IMR-90 (cell line): ENCODE measurements around the gene VOPP1. TPM values are rescaled to one million over a fixed set of nuclear protein-coding genes. Genes with fewer than 3 reads are reported as not detected.

Experiments used
- ATAC-seq: fragments of 200-7000 bp; cut with Tn5 transposase; 2 replicates; pipeline ENCODE4 v1.9.1; 2020; ENCODE audit warnings: low read depth, mild to moderate bottlenecking, moderate library complexity
- BruUV-seq: library from RNA; stranded (reverse); fragments of 400-500 nt; replicated peaks from 2 replicates; lab custom pipeline; 2021; lab: Mats Ljungman, UMichigan
- CTCF ChIA-PET: fragments of 300-600 bp; formaldehyde crosslinking; extraction: SDS; loops from one replicate; lab custom pipeline; 2021; ENCODE audit warnings: antibody characterized with exemption; lab: Yijun Ruan, JAX
- POLR2A ChIA-PET: fragments of 300-600 bp; sonication (Branson Sonifier 250); formaldehyde crosslinking; loops from one replicate; lab custom pipeline; 2022; ENCODE audit warnings: antibody characterized with exemption; ENCODE audit not compliant: unreplicated experiment; lab: Charles Lee
- DNase-seq: peaks from one replicate; pipeline ENCODE4 v3.0.0; 2013
- H2AFZ ChIP-seq: replicated peaks from 2 replicates; pipeline ENCODE3; 2013; ENCODE audit warnings: low read length, mild to moderate bottlenecking; ENCODE audit not compliant: poor library complexity
- H2AK5ac ChIP-seq: 2 replicates; pipeline ENCODE4 v1.6.1; 2013; ENCODE audit warnings: low read depth, low read length, inconsistent platforms
- H2AK9ac ChIP-seq: replicated peaks from 2 replicates; pipeline ENCODE3; 2013; ENCODE audit warnings: mild to moderate bottlenecking, low read depth, low read length, moderate library complexity; ENCODE audit not compliant: poor library complexity
- H2BK120ac ChIP-seq: 2 replicates; pipeline ENCODE4 v1.6.1; 2013; ENCODE audit warnings: low read depth, low read length, inconsistent platforms
- H2BK15ac ChIP-seq: 3 replicates; pipeline ENCODE4 v1.6.1; 2013; ENCODE audit warnings: low read depth, low read length, inconsistent platforms
- H2BK20ac ChIP-seq: 2 replicates; pipeline ENCODE4 v1.6.1; 2013; ENCODE audit warnings: low read depth, mild to moderate bottlenecking, inconsistent platforms, low read length, moderate library complexity
- H2BK5ac ChIP-seq: 2 replicates; pipeline ENCODE4 v1.6.1; 2013; ENCODE audit warnings: mild to moderate bottlenecking, low read depth, low read length, inconsistent platforms; ENCODE audit not compliant: poor library complexity, severe bottlenecking
- H3K14ac ChIP-seq: replicated peaks from 2 replicates; pipeline ENCODE4 v1.6.1; 2013; ENCODE audit warnings: low read depth, low read length, inconsistent platforms
- H3K18ac ChIP-seq: 2 replicates; pipeline ENCODE4 v1.6.1; 2013; ENCODE audit warnings: low read depth, low read length, control low read depth
- H3K23ac ChIP-seq: 2 replicates; pipeline ENCODE4 v1.6.1; 2013; ENCODE audit warnings: low read depth, low read length, inconsistent platforms
- H3K27ac ChIP-seq: 2 replicates; pipeline ENCODE4 v1.5.1; 2013; ENCODE audit warnings: mild to moderate bottlenecking, control low read depth, low read length; ENCODE audit not compliant: insufficient read depth
- H3K27me3 ChIP-seq: 2 replicates; pipeline ENCODE4 v1.6.1; 2013; ENCODE audit warnings: low read length; ENCODE audit not compliant: control insufficient read depth, insufficient read depth
- H3K36me3 ChIP-seq: 2 replicates; pipeline ENCODE4 v1.6.1; 2013; ENCODE audit warnings: low read length, mixed read lengths; ENCODE audit not compliant: control insufficient read depth, insufficient read depth
- H3K4ac ChIP-seq: 2 replicates; pipeline ENCODE4 v1.6.1; 2013; ENCODE audit warnings: low read depth, low read length, inconsistent platforms
- H3K4me1 ChIP-seq: 2 replicates; pipeline ENCODE4 v1.6.1; 2013; ENCODE audit warnings: low read length, mixed read lengths; ENCODE audit not compliant: control insufficient read depth, insufficient read depth
- H3K4me2 ChIP-seq: 2 replicates; pipeline ENCODE4 v1.6.1; 2013; ENCODE audit warnings: low read depth, mild to moderate bottlenecking, control low read depth, low read length, moderate library complexity
- H3K4me3 ChIP-seq: 2 replicates; pipeline ENCODE4 v1.5.1; 2013; ENCODE audit warnings: low read depth, mild to moderate bottlenecking, control low read depth, low read length, moderate library complexity; ENCODE audit not compliant: insufficient read depth
- H3K56ac ChIP-seq: 2 replicates; pipeline ENCODE4 v1.6.1; 2013; ENCODE audit warnings: low read length, inconsistent platforms; ENCODE audit not compliant: insufficient read depth; ENCODE audit errors: extremely low read depth
- H3K79me1 ChIP-seq, 2 experiments: 2 replicates each; pipeline ENCODE4 v1.6.1; 2013; ENCODE audit warnings: low read length in 2 of 2, inconsistent platforms in 1 of 2, low read depth in 1 of 2
- H3K9ac ChIP-seq: 2 replicates; pipeline ENCODE4 v1.6.1; 2013; ENCODE audit warnings: low read depth, low read length, control low read depth
- H3K9me1 ChIP-seq: 2 replicates; pipeline ENCODE4 v1.6.1; 2013; ENCODE audit warnings: low read length, inconsistent platforms; ENCODE audit not compliant: insufficient read depth
- H3K9me3 ChIP-seq: 2 replicates; pipeline ENCODE4 v1.6.1; 2013; ENCODE audit warnings: low read length; ENCODE audit not compliant: control insufficient read depth, insufficient read depth
- H4K20me1 ChIP-seq: 2 replicates; pipeline ENCODE4 v1.6.1; 2013; ENCODE audit warnings: low read length, inconsistent platforms; ENCODE audit not compliant: insufficient read depth
- H4K5ac ChIP-seq: 2 replicates; pipeline ENCODE4 v1.6.1; 2013; ENCODE audit warnings: mild to moderate bottlenecking, low read depth, low read length, control low read depth
- H4K8ac ChIP-seq, 2 experiments: 2 replicates each; pipeline ENCODE4 v1.6.1; 2013; ENCODE audit warnings: low read depth in 2 of 2, low read length in 2 of 2, control low read depth in 1 of 2, inconsistent platforms in 1 of 2
- H4K91ac ChIP-seq: 2 replicates; pipeline ENCODE4 v1.6.1; 2013; ENCODE audit warnings: low read depth, low read length, inconsistent platforms; ENCODE audit not compliant: insufficient read depth
- BHLHE40 ChIP-seq: fragments of 150-350 bp; IDR thresholded peaks from 2 replicates; pipeline ENCODE4 v1.6.1; 2016; ENCODE audit warnings: mild to moderate bottlenecking, low read depth, low read length
- CEBPB ChIP-seq: IDR thresholded peaks from 2 replicates; pipeline ENCODE4 v1.6.1; 2012; ENCODE audit warnings: low read depth, low read length, improper control_type of control experiment
- CHD1 ChIP-seq: IDR thresholded peaks from 2 replicates; pipeline ENCODE4 v1.6.1; 2012; ENCODE audit warnings: low read depth, low read length, improper control_type of control experiment
- FOS ChIP-seq: fragments of 150-350 bp; IDR thresholded peaks from 2 replicates; pipeline ENCODE4 v1.6.1; 2016; ENCODE audit warnings: low read depth, low read length
- MAFK ChIP-seq: IDR thresholded peaks from 2 replicates; pipeline ENCODE4 v1.6.1; 2012; ENCODE audit warnings: low read depth, low read length, improper control_type of control experiment
- MAZ ChIP-seq: IDR thresholded peaks from 2 replicates; pipeline ENCODE4 v1.6.1; 2012; ENCODE audit warnings: low read depth, mild to moderate bottlenecking, low read length, improper control_type of control experiment, moderate library complexity, borderline replicate concordance
- MXI1 ChIP-seq: IDR thresholded peaks from 2 replicates; pipeline ENCODE4 v1.6.1; 2012; ENCODE audit warnings: low read depth, mild to moderate bottlenecking, low read length, moderate library complexity, borderline replicate concordance
- NFE2L2 ChIP-seq: fragments of 150-350 bp; IDR thresholded peaks from 2 replicates; pipeline ENCODE4 v1.6.1; 2016; ENCODE audit warnings: low read depth, mild to moderate bottlenecking, low read length
- POLR2A ChIP-seq: IDR thresholded peaks from 2 replicates; pipeline ENCODE4 v1.6.1; 2012; ENCODE audit warnings: mild to moderate bottlenecking, low read depth, low read length
- RAD21 ChIP-seq: IDR thresholded peaks from 2 replicates; pipeline ENCODE4 v1.6.1; 2012; ENCODE audit warnings: low read length, improper control_type of control experiment
- SMC3 ChIP-seq: fragments of 150-350 bp; IDR thresholded peaks from 2 replicates; pipeline ENCODE4 v1.6.1; 2016; ENCODE audit warnings: low read depth, mild to moderate bottlenecking, antibody characterized with exemption, low read length, moderate library complexity
- WGBS, 2 experiments: methylation state at CpG; one replicate each; pipeline versions ENCODE4 v1.1.5 to v1.1.7; 2013; ENCODE audit warnings: missing lambda C conversion rate in 2 of 2; ENCODE audit not compliant: insufficient read length in 1 of 2; ENCODE audit errors: extremely low coverage in 2 of 2; 5-methylcytosine and 5-hydroxymethylcytosine counted together
- dilution Hi-C: fragments of 300-500 bp; cut with HindIII; formaldehyde crosslinking; loops from one replicate; pipeline ENCODE4 v1.14.3; 2018; ENCODE audit warnings: low sequenced_read_pairs; ENCODE audit not compliant: unreplicated experiment
- in situ Hi-C: fragments of 300-500 bp; cut with MboI; formaldehyde crosslinking; loops from 3 replicates; pipeline ENCODE4 v1.14.3; 2019; ENCODE audit warnings: low sequenced_read_pairs, inconsistent platforms, mixed read lengths
- intact Hi-C: fragments of 100-400 bp; cut with micrococcal nuclease; formaldehyde crosslinking; loops from 2 replicates; pipeline ENCODE4 v1.10.0; 2022
- polyA plus RNA-seq, 3 experiments: library from polyadenylated mRNA; depleted of rRNA; stranded (reverse); fragments of >200 nt; gene quantifications; 2 replicates each; pipeline ENCODE4 v1.2.3, GENCODE V29; 2012; ENCODE audit warnings: low replicate concordance in 1 of 3
- total RNA-seq: library from RNA; depleted of rRNA; stranded (reverse); fragments of >200 nt; gene quantifications from 2 replicates; pipeline ENCODE4 v1.2.3, GENCODE V29; 2012
- TF ChIP-seq, protein P1 (sequence below): conservative IDR thresholded peaks from 2 replicates; pipeline ENCODE4 v1.5.1; 2012; ENCODE audit warnings: mild to moderate bottlenecking, low read depth, low read length, improper control_type of control experiment

VOPP1 gene
- total and polyA plus RNA-seq, 2 of the 4 experiments (the other 2 are of a cell fraction), result 60.2 to 94.5 TPM

DNA sequence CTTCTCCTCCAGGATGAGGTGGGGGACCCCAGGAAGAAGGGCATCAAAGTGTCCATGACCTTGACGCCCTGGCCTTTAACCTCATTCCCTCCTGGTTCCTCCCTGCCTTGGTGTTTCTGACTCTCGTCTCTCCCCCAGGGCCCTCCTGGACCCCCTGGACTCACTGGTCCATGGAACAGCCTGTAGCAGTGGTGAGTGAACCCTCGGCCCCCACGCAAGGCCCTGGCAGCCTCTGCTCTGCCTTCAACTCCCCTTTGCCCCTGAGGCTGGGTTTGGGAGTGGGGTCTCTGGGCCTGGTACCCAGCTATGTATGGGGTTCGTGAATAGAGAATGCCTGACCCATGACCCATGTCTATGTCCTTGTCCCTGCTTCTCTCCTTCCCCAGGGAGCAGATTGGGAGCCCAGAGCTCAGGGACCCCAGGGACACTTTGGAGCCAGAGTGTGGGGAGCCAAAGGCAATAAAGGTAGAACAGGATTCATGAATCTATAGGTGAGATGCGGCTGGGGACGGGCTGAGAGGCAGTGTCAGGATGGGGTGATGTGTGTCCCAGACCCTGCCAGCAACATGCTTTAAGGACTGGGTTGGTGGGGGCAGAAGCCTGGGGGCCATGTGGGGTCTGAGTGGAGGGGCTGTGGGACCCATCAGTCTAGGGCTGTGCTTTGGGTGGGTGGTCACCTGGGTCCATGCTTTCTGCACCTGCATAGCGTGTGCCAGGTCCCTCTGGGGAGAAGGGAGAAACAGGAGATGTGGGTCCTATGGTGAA lies 18.4 kb upstream of the VOPP1 start:
- WGBS, 2 experiments, result no CpG with 5 or more reads among the region's 8 CpGs

More for the DNA sequence above, 18.4 kb upstream of the VOPP1 start:
- Histone ChIP-seq H3K79me1 (0 out of 4 replicates have a peak, but pooled peaks cover 0 to 2% of the 10 kb centered on the region in 2 experiments), H3K14ac (no peak overlapping the region), H3K9me3 (no peaks in the 10 kb centered on the region), H3K23ac (no peak overlapping the region), H3K9ac (no peak overlapping the region), H3K36me3 (no peaks in the 10 kb centered on the region), H4K20me1 (no peaks in the 10 kb centered on the region), H2AK9ac (no peak overlapping the region), H3K4ac (no peak overlapping the region), H2BK20ac (no peak overlapping the region), H3K27ac (no peak overlapping the region), H3K9me1 (peaks cover 17% of the 10 kb centered on the region), H2AFZ (no peak overlapping the region), H4K5ac (no peak overlapping the region), H3K18ac (no peak overlapping the region), H3K27me3 (peaks cover 16% of the 10 kb centered on the region), H2AK5ac (no peak overlapping the region), H2BK5ac (no peak overlapping the region), H4K91ac (no peak overlapping the region), H3K4me3 (no peak overlapping the region), H2BK15ac (no peak overlapping the region), H4K8ac (no peak overlapping the region), H3K4me1 (peaks cover 4% of the 10 kb centered on the region; the same call in 1 of the 2 replicates), H3K4me2 (no peak overlapping the region), H2BK120ac (no peak overlapping the region), H3K56ac (no peak overlapping the region)
- ChIA-PET POLR2A (no interaction called here), CTCF (no interaction called here)
- BruUV-seq, result no TSS peak
- ATAC-seq (no peak), DNase-seq (no peak)
- intact Hi-C loops, result no loop called here
- dilution Hi-C loops, result no loop called here
- in situ Hi-C loops, result loop anchor here (5.0 to 10.0 kb wide), 2 partner anchors 153 to 316 kb away; no protein-coding TSS in a partner anchor
- TF ChIP-seq MXI1 (no peak), CHD1 (no peak), BHLHE40 (no peak), CEBPB (no peak), FOS (no peak), NFE2L2 (no peak), RAD21 (no peak), SMC3 (no peak), MAZ (no peak), POLR2A (no peak), MAFK (no peak)
- TF ChIP-seq, protein P1, sequence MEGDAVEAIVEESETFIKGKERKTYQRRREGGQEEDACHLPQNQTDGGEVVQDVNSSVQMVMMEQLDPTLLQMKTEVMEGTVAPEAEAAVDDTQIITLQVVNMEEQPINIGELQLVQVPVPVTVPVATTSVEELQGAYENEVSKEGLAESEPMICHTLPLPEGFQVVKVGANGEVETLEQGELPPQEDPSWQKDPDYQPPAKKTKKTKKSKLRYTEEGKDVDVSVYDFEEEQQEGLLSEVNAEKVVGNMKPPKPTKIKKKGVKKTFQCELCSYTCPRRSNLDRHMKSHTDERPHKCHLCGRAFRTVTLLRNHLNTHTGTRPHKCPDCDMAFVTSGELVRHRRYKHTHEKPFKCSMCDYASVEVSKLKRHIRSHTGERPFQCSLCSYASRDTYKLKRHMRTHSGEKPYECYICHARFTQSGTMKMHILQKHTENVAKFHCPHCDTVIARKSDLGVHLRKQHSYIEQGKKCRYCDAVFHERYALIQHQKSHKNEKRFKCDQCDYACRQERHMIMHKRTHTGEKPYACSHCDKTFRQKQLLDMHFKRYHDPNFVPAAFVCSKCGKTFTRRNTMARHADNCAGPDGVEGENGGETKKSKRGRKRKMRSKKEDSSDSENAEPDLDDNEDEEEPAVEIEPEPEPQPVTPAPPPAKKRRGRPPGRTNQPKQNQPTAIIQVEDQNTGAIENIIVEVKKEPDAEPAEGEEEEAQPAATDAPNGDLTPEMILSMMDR, result no peak
